Non-pigmented ciliary epithelial cell (primary cell): ENCODE data around the gene NUTF2.
A peak's percentile ranks its signal among the peaks of the same experiment; 100 is the strongest.
"Not testable (repeated sequence)": the region's sequence is repeated elsewhere in the genome, so short reads cannot be mapped to it uniquely, and the experiment has no call there.

Source experiments
- DNase-seq: peaks from one replicate; pipeline ENCODE4 v3.0.0-alpha.2; 2010; ENCODE audit warnings: low read depth

NUTF2 gene

GRCh38 chr16:67846320-67847063, at the start of gene NUTF2:
Gene NUTF2 (plus strand): TSS chr16:67846933. CDS start chr16:67865131, 18,198 bp downstream.
- DNase-seq: no peak

- DNase-seq: no peak
These were observed 46.3 kb upstream of the NUTF2 start for GRCh38 chr16:67800338-67800926.

DNA sequence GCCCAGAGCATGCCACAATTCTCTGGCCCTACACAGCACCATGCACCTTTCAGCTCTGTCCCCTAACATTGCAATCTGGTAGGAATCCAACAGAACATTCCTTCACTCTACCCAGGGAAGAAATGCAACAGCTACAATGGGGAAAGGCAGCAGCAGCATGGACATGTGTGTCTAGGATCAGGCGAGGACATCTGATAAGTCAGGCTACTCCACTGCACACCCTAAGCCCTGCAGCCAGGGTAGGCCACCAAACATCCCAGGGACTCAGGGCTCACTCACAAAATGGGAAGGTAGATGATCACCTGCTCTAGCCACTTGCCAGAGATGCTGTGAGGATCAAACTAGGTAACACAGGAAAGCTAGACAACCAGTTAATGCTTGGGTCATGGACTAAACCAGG, 45.5 kb upstream of the NUTF2 start:
- DNase-seq: no peak

DNA sequence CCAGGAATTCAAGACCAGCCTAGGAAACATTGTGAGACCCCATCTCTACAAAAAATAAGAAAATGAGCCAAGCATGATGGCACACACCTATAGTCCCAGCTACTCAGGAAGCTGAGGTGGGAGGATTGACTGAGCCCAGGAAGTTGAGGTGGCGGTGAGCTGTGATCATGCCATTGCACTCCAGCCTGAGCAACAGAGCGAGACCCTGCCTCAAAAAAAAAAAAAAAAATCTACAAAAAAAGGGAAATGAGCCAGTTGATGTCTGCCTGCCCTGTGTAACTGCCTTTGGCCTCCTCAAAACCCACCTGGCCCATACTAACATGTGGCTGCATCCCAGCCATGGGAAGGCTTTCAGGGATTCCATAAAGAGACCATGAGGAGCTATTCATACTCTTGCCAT, 44.9 kb upstream of the NUTF2 start:
- no peak for DNase-seq

GRCh38 chr16:67803894-67804293, 42.8 kb upstream of the NUTF2 start:
- DNase-seq: no peak

DNA sequence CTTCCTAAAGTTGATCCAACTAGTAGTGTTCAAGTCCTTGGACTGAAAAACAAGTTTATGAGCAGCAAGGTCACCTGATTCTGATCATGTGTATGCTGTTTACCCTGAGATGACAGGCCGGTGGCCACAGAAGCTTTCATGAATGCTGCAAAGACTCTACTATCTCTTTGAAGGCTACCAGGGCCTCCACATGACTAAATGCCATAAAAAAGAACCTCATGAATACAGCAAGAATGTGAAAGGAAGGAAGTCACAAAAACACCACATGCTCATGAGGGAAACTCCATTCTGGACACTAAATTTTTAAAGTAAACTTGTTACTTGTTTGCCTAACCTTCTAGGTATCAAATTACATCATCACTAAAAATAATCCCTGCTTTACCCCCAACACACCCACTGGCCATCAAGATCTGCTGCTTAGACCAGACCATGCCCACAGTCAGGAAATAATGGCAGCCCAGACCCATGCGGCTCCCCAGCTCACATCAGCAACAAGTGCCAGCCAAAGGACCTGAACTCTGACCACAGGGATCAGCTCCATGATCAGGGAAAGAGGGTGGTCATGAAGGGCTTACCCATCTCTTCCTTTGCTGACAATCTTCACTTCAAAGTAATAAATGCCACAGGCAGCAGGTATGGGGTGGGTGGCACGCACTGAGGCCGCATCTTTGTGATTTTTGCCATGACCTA, 41.7 kb upstream of the NUTF2 start:
- DNase-seq: no peak

GRCh38 chr16:67805718-67806427, 40.9 kb upstream of the NUTF2 start:
- no peak for DNase-seq

DNA sequence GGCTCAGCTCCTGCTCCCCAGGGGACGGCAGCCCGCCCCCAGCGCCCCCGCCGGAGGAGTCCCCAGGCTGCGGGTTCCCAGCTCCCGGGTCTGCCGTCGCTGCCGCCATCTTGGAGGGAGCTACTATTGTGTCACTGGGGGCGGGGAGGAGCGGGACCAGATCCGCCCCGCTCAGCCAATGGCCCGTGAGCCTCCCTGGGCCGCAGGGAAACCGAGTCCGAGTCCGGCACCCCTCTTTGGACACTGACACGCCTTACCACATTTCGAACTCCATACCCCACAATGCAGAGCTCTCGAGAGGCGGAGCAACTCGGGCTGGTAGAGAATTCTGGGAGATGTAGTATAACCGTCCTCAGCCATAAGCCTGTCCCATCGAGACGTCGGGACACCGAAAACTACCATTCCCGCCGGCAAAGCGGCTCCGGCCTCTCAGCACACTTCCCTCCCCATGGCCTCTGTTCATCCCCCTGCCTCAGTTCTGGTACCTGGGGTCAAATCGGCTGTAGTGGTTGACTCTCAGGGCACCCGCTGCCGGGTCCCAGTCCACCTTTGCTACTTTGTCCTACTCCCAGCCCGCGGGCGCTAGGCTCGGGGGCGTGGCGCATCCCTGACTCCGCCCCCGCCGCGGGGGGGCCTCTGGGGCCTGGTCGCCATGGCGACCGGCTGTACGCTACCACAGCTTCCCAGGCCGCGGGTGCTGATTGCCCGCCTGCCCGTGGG, 40.1 kb upstream of the NUTF2 start, which contains the start of the genes RANBP10 and TSNAXIP1:
Gene RANBP10, minus strand, starts transcription at position 133 of the 720 bp plus-strand sequence. Its CDS starts 24 bp downstream, at position 109.
Gene TSNAXIP1, plus strand, starts transcription at position 462 of the 720 bp plus-strand sequence. CDS start 261 bp downstream, outside the sequence.
- DNase-seq: peak; percentile 98

DNA sequence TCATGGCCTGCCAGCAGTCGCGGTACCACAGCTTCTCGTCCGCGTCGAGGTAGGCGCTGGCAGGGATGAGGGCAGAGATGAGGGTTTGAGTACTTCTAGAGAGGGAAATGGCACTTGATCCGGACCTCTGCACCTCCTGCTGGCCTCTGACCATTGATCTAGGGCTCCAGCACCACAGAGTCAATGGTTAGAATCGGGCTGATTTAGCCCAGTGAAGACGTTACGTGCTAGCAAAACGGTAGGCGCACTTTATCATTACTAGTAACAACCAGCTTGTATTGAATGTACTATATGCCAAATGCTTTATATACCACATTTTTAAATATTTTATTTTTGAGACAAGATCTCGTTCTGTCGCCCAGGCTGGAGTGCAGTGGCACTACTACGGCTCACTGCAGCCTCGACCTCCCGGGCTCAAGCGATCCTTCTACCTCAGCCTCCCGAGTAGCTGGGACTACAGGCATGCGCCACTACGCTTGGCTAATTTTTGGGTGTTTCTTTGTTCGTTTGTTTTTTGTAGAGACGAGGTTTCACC, 39.5 kb upstream of the NUTF2 start:
- DNase-seq: no peak

GRCh38 chr16:67811899-67812298, 34.8 kb upstream of the NUTF2 start:
- DNase-seq: no peak

DNA sequence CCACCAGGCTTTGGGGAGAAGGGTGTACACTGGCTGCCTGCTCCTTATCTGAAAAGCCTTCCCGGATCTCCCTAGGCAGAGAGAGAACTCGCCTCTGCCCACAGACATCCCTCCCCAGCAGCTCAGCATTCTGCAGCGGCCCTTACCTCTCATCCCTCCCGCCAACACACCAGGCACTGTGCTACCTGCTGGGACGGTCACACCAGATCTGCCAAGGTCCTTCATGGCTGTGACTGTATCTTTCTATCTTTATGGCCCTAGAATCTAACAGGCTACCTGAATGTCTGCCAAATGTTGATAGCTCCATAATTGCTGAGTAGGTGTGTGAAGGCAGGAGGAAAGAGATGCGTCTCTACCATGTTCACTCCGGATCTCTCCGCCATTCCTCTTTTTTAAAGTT, 32.2 kb upstream of the NUTF2 start:
- DNase-seq: no peak

- DNase-seq: no peak
These were observed 26.0 kb upstream of the NUTF2 start for GRCh38 chr16:67820608-67821259.

- no peak for DNase-seq
These were observed 24.2 kb upstream of the NUTF2 start for GRCh38 chr16:67822511-67822910.

- DNase-seq: no peak
These were observed 21.6 kb upstream of the NUTF2 start for GRCh38 chr16:67825119-67825518.

GRCh38 chr16:67825906-67826305, 20.8 kb upstream of the NUTF2 start:
- DNase-seq: no peak

DNA sequence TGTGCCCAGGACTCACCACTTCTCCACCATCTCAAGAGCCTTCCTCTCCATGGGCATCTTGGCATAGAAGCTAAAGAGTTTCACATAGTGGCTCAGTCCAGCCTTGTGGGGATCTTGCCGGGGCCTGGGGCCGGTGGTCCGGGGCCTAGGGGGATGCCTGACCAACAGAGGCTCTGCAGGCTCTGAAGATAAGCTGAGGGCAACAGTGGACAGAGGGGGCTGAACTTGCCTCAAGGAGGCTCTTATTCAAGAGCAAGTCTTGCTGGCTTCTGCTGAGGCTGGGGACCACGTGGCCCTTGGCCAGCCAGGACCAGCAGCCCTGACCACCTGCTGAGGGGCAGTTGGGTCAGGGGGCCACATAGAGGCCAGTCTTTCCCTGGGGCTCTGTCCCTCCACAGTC, 18.1 kb upstream of the NUTF2 start:
- no peak for DNase-seq

DNA sequence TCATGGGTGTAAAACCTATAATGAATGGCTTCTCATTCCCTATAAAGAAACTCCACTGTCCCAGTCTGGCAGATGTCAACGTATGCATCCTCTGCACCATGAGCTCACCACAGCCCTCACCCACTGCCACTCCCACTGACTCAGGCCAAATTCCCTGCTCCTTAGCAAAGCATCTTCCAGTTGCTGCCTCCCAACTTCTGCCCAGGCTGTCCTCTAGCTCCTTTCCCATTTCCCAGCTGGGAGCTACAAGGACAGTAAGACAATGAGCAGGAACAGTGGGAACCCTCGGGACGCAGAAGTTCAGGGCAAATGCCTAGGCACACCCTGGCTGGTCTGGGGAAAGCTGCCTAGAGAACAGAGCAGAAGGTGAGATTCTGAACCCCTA, 13.7 kb upstream of the NUTF2 start:
- no peak for DNase-seq

- peak; percentile 48 for DNase-seq
These were observed 13.1 kb upstream of the NUTF2 start for GRCh38 chr16:67833415-67834241.

DNA sequence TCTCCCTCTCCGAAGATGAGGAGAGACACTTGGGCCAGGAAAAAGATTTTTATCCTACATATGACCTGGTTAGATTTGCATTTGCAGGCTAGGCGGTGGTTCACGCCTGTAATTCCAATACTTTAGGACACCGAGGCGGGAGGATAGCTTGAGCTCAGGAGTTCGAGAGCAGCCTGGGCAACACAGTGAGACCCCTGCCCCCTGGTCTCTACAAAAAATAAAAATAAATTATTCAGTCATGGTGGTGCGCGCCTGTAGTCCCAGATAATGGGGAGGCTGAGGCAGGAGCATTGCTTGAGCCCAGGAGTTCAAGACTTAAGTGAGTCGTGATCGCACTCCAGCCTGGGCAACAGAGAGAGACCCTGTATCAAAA, 12.5 kb upstream of the NUTF2 start:
- no peak for DNase-seq

- DNase-seq: not testable (repeated sequence)
These were observed 9.5 kb upstream of the NUTF2 start for GRCh38 chr16:67837190-67837589.
